Hematopoietic multipotent progenitor cell treated with erythropoietin and hydrocortisone succinate and interleukin-3 and kit ligand, for 17 days (in vitro differentiated cells): ENCODE data around the gene CEP57.
A peak's percentile ranks its signal among the peaks of the same experiment; 100 is the strongest.
"Not testable (repeated sequence)": the region's sequence is repeated elsewhere in the genome, so short reads cannot be mapped to it uniquely, and the experiment has no call there.

Experiments used
- DNase-seq: peaks from one replicate; pipeline ENCODE4 v3.0.0-alpha.2; 2015; ENCODE audit warnings: low spot score

CEP57 gene

DNA sequence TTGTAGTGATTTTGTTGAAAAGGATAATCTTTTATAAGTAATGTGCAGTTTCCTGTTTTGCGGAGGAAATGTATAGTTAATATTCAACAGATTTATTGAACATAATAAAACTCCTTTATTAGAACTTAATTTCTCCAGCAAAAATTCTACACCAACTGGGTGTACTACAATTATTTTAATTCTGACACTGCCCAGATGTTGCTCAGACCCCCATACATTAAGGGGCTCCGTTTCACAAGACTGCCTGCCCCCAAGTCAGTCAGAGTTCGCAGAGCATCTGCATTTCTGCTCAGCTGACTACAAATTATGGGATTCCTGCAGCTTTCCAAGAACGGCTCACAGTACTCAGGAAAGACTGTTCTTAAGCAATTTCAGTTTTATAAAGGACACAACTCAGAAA is 6.2 kb downstream of the CEP57 start:
- no peak for DNase-seq

DNA sequence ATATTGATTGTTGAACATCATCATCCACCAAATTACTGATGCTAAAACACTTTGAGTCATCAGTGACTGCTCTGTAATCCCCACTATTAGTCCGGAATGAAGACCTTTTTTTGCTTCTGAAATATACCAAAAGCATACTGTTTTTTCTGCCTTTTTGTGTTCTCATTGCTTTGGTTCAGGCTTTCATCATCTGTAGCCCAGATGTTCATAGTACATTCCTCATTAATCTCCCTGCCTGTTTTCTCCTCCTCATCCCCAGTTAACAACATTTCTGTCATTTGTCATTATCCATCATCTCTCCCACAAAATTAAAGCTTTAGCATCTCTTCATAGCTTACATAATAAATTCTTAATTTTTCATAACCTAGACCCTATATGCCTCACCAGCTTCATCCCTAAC is 9.2 kb downstream of the CEP57 start:
- DNase-seq = no peak

- DNase-seq = no peak
Observed at GRCh38 chr11:95800438-95800837, 10.1 kb downstream of the CEP57 start.

DNA sequence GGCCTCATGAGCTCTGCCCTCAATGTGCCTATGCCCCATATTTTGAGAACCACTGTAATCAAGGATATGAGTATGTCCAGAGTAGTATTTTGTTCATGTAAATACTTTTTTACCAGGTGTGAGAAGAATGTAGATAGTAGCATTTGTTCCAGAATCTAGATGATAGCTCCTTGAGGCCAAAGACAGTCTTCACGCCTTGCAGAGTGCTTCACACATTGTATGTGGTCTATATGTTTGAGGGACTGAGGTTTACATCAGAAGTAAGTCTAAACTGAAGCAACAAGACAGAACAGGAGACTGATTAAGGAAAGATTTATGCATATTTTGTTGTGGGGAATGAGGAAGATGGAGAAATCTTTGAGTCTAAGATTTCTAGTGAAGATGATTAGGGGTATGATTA is 12.5 kb downstream of the CEP57 start:
- DNase-seq = no peak

DNA sequence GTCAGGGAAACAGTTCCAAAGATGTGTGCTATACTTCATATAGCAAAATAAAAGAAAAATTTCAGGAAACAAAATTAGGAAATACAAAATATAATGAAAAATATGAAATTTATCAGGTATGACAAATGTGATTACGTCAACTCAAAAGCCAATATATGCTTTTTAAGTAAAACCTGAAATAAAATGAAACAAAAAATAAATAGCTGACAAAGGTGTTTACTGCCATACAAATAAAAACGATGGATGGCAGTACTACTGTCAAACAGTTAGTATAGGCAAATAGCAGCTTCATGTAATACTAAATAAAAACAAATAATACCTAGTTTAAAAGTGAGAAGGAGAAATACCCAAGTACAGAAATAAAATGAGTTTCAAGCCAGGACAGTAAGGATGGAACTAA is 13.7 kb downstream of the CEP57 start:
- no peak for DNase-seq

DNA sequence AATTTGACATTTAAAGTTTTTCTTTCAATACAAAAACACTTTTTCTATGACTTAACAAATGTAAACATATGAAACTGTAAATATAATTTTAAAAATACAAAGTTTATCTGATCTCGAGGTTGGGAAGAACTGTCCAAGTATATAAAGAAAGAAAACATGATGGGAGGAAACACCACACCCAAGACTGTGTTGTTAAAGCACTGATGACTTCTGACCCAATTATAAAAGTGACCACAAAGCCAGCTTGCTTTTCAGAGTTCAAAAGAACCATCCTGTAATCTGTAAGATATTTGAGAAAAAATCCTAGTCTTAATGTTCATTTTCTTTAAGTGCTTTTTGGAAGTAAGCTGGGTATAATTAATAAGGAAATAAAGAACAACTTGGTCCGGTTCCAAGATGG is 15.6 kb downstream of the CEP57 start:
- DNase-seq = no peak

DNA sequence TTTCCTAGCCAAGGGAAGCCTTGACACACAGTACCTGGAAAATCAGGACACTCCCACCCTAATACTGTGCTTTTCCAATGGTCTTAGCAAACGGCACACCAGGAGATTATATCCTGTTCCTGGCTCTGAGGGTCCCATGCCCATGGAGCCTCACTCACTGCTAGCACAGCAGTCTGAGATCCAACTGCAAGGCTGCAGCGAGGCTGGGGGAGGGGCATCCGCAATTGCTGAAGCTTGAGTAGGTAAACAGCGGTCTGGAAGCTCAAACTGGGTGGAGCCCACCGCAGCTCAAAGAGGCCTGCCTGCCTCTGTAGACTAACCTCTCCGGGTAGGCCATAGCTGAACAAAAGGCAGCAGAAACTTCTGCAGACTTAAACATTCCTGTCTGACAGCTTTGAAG is 16.2 kb downstream of the CEP57 start:
- DNase-seq = not testable (repeated sequence)

- DNase-seq = not testable (repeated sequence)
Observed at GRCh38 chr11:95811052-95811451, 20.8 kb downstream of the CEP57 start.

DNA sequence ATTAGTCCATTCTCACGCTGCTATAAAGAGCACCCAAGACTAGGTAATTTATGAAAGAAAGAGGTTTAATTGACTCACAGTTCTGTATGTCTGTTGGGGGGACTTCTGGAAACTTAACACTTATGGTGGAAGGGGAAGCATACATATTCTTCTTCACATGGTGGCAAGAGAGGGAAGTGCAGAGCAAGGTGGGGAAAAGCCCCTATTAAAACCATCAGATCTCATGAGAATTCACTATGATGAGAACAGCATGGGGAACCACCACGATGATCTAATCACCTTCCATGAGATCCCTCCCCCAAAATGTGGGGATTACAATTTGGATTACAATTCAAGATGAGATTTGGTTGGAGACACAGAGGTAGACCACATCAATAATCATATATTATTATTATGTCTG is 25.7 kb downstream of the CEP57 start:
- DNase-seq = no peak

DNA sequence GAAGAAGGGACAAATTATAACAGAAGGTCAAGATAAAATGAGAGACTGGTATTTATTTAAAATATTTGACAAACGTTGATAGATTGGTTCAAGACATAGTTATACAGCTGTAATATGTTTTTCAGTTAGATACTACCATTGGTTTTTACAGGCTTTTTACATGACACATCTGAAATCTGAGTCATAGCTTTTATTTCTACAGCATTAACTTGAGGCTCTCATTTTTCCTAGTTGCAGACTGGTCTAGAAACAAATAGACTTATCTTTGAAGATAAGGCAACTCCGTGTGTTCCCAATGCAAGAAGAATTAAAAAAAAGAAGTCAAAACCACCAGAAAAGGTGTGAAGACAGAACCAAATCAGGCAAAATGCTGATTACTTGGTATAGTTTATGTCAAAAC is 31.3 kb downstream of the CEP57 start:
- DNase-seq = no peak

DNA sequence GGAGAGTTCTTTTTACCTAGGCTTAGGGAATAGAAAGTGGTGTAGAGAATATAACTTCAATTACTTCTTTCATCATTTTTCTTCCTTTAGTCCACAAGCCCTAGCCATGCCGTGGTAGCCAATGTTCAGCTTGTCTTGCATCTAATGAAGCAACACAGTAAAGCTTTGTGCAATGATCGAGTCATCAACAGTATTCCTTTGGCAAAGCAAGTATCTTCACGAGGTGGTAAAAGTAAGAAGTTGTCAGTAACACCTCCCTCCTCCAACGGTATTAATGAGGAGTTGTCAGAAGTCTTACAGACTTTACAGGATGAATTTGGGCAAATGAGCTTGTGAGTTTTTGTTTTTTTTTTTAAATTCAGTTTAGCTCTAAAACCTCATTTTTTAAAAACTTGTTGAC is 37.4 kb downstream of the CEP57 start:
- no peak for DNase-seq

DNA sequence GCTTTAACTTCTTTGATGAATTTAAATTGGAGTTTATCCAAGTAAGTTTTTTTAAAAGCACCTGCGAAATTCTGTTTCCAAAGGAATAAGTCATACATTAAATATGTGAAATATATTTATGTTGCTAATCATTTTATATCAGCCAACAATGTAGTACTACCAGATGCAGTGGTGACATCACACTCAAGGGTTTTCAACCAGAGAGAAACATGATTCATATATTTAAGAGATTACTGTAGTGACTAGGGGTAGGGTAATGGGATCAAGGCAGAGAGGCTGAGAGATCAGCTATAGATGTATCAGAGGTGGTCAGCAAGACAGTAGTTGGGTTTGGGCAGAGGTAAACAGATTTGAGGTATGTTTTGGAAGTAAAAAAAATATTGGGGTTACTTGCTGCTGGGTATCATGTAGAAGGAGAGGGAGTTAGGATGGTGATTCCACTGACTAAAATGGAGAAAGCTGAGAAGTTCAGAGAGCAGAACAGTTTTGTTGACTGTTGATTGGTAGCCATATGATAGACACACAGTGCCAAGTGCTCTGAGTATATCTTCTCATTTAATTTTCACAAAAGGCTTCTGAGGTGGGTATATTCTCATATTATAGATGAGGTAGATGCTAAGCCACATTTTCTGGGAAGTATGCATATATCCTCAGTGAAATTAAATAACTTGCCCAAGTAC is 39.4 kb downstream of the CEP57 start:
- no peak for DNase-seq

GRCh38 chr11:95831198-95831883 is 41.0 kb downstream of the CEP57 start:
- no peak for DNase-seq

- DNase-seq = no peak
Observed at GRCh38 chr11:95832763-95833162, 42.5 kb downstream of the CEP57 start.

- DNase-seq = no peak
Observed at GRCh38 chr11:95833378-95833777, 43.1 kb downstream of the CEP57 start.

GRCh38 chr11:95835351-95835750 is 45.1 kb downstream of the CEP57 start:
- DNase-seq = no peak

DNA sequence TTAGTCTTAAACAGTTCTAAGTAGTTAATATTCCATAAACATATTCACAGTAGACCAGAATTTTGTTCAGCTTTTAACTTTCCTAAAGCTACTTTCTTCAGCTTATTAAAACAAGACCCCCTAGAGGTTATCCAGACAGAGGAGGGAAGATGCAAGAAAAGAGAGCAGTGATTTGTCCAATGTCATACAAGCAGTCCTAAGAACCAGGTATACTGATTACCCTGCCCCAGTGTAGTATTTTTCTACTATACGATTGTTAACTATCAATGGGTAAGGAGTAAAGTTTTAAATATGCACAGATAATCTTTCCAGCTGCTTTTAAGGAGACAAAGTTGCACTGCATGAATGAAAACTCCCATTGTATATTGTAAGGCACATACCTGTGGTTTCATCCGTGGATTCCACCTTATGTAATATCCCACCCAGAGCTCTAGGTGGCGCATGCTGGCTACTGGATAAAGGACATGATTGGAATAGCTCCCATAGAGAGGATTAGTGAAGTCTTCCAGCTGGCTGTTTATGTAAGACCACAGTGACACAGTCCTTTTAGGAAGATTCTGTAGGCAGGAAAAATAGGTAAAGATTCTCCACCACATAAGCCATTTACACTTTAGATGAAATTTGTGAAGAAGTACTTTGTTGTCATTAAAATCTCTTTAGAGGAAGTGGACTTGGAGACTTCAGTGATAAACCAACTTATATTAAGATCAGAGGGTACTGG is 45.6 kb downstream of the CEP57 start:
- peak; percentile 75 for DNase-seq

DNA sequence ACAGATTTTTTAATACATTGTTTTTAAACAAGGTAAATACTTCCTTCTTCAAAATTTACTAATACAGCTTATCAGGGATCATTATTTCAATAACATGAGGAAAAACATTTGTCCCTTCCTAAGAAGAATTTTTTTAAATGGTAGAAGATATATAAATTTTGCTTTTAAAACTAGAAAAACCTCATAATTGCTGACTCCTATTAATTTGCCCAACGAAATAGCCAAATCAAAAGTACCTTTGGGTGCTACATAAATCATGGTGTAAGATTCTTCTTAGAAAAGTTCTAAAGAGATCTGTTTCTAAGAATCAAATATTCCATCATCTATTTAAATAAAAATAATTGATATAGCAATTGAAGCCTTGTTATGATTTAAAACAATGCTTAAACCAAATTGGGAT is 54.9 kb downstream of the CEP57 start:
- DNase-seq = no peak

- DNase-seq = no peak
Observed at GRCh38 chr11:95849087-95849825, 59.0 kb downstream of the CEP57 start.

DNA sequence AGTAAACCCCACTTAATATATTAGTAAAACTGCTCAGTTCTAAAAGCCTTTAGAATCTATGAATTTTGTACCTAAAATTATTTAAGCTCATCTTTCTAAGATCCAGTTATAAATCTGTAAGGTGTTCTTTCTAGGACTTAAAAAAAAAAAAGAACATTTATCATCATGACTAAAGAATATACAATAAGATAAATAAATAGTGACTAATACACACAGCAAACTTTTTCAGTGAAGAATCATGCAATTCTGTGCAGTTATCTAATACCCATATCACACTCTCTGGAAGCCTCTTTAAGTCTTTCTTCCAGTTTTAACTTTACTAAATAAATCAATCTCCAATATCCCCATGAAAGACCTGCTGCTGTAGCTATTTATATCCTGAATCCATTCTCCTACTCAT is 59.8 kb downstream of the CEP57 start:
- no peak for DNase-seq

DNA sequence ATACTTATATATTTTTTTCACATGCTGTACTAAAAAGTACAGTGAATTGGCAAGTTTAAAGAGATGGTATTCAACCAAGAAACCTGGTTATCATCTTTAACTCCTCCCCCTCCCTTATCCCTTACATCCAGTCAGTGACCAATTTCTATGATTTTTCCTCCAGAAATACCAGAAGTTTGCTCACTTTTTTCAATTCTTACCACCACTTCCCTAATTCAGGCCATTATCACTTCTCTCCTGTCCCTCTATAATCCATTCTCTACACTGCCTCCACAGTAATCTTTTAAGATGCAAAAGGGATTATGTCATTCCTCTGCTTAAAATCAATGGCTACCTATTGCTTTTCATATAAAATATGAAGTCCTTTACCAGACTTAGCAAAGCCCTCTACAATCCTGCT is 62.8 kb downstream of the CEP57 start:
- DNase-seq = no peak

DNA sequence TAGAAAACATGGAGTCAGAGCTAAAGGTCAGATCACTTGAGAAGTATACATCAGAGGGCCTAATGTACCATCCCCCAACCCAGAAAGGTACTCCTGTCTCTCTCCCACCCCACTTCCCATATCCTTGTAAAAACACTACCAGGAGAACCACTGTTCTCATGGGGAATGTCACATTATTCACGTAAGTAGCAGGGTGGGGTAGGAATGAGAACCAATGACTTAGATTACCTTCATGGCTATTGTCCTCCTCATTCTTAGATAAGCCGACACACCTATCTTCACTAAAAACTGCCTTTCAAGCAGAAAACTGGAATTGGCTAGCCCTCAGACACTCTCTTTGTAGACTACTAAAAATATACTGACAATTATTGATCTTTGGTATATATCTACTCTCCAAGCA is 63.6 kb downstream of the CEP57 start:
- DNase-seq = no peak

- DNase-seq = not testable (repeated sequence)
Observed at GRCh38 chr11:95854362-95854761, 64.1 kb downstream of the CEP57 start.
